GM12874 (cell line): Measurements from ENCODE around the gene SPAG17.

Experiments
- CTCF ChIP-seq: IDR thresholded peaks from 2 replicates; pipeline ENCODE4 v1.5.1; 2011; ENCODE audit warnings: low read depth, mild to moderate bottlenecking, control low read depth, low read length, moderate library complexity; ENCODE audit not compliant: insufficient read depth

SPAG17 gene

GRCh38 chr1:117930484-117930883, 254.5 kb downstream of the SPAG17 start:
- TF ChIP-seq CTCF, result no peak

- TF ChIP-seq CTCF, result no peak
Observed at GRCh38 chr1:117930173-117930447, 254.9 kb downstream of the SPAG17 start.

GRCh38 chr1:117929343-117930172, 255.5 kb downstream of the SPAG17 start, which contains the start of the genes GDAP2 and WDR3:
Gene GDAP2, minus strand, starts transcription at chr1:117929621. Its CDS starts 9,264 bp downstream, at chr1:117920357.
Gene WDR3, plus strand, starts transcription at chr1:117929739. Its CDS starts 3,581 bp downstream, at chr1:117933320.
- no peak for TF ChIP-seq CTCF

GRCh38 chr1:117928881-117929342, 256.1 kb downstream of the SPAG17 start:
- no peak for TF ChIP-seq CTCF

GRCh38 chr1:117925981-117926380, 259.0 kb downstream of the SPAG17 start:
- no peak for TF ChIP-seq CTCF

GRCh38 chr1:117921991-117922390, 263.0 kb downstream of the SPAG17 start:
- no peak for TF ChIP-seq CTCF

- TF ChIP-seq CTCF, result no peak
Observed at GRCh38 chr1:117919376-117919775, 265.7 kb downstream of the SPAG17 start.
